Activated naive CD4-positive, alpha-beta T cell (primary cell): ENCODE data around the gene C7.

Source experiments
- DNase-seq, 4 experiments: peaks; one replicate each; lab custom pipeline; 2025; lab: John Stamatoyannopoulos, UW

The C7 gene

GRCh38 chr5:40916226-40916625, 6.9 kb downstream of the C7 start:
- no peak for DNase-seq

- DNase-seq, result no peak
These were observed 19.7 kb downstream of the C7 start for GRCh38 chr5:40928886-40929448.

GRCh38 chr5:40932766-40933165, 23.5 kb downstream of the C7 start:
- DNase-seq, result no peak

GRCh38 chr5:40937075-40937474, 27.8 kb downstream of the C7 start:
- DNase-seq, result no peak

- DNase-seq, result no peak
These were observed 30.5 kb downstream of the C7 start for GRCh38 chr5:40939753-40940152.

- no peak for DNase-seq
These were observed 35.8 kb downstream of the C7 start for GRCh38 chr5:40945111-40945510.

GRCh38 chr5:40955313-40955712, 46.0 kb downstream of the C7 start:
- DNase-seq, result no peak

GRCh38 chr5:40957048-40957447, 47.8 kb downstream of the C7 start:
- DNase-seq, result no peak

- DNase-seq, result no peak
These were observed 49.5 kb downstream of the C7 start for GRCh38 chr5:40958811-40959210.

GRCh38 chr5:40960037-40960436, 50.7 kb downstream of the C7 start:
- no peak for DNase-seq

GRCh38 chr5:40962207-40962955, 53.1 kb downstream of the C7 start:
- no peak for DNase-seq

GRCh38 chr5:40972434-40972833, 63.1 kb downstream of the C7 start:
- DNase-seq, result no peak

GRCh38 chr5:40973364-40974004, 64.2 kb downstream of the C7 start:
- no peak for DNase-seq

- DNase-seq, result no peak
These were observed 66.7 kb downstream of the C7 start for GRCh38 chr5:40976041-40976440.

GRCh38 chr5:40976836-40977235, 67.5 kb downstream of the C7 start:
- DNase-seq, result no peak

- DNase-seq, result no peak
These were observed 72.1 kb downstream of the C7 start for GRCh38 chr5:40981420-40981819.

- no peak for DNase-seq
These were observed 74.5 kb downstream of the C7 start for GRCh38 chr5:40983781-40984180.

- no peak for DNase-seq
These were observed 75.6 kb downstream of the C7 start for GRCh38 chr5:40984884-40985283.

GRCh38 chr5:40985501-40985900, 76.2 kb downstream of the C7 start:
- no peak for DNase-seq

GRCh38 chr5:40986666-40987065, 77.4 kb downstream of the C7 start:
- DNase-seq, result no peak

GRCh38 chr5:40987349-40987748, 78.1 kb downstream of the C7 start:
- DNase-seq, result no peak

- DNase-seq, result no peak
These were observed 79.6 kb downstream of the C7 start for GRCh38 chr5:40988746-40989510.
